Fibroblast of lung (primary cell): ENCODE results near the gene SLFN14.

Experiments
- CTCF ChIP-seq, 2 donors: IDR thresholded peaks in 1 of 2; conservative IDR thresholded peaks in 1 of 2; 1 replicate in 1 of 2; 2 replicates in 1 of 2; pipeline ENCODE4 v1.5.1; 2011 to 2012; ENCODE audit warnings: low read length in 2 of 2, control low read depth in 1 of 2, inconsistent platforms in 1 of 2, low read depth in 1 of 2, mild to moderate bottlenecking in 1 of 2
- EZH2 ChIP-seq: IDR thresholded peaks from 2 replicates; pipeline ENCODE4 v1.5.1; 2012; ENCODE audit warnings: low read length, control low read depth, mild to moderate bottlenecking; ENCODE audit errors: missing control alignments

- no peak for TF ChIP-seq CTCF (conservative IDR thresholded peaks at IDR 0.05 in 1 of 2, IDR thresholded peaks at IDR 0.05 in 1 of 2; ENCODE audit: low read depth in 1 of 2, low read length in 2 of 2)
- TF ChIP-seq EZH2 = no peak
These were observed 22.9 kb downstream of the SLFN14 start, which contains the start of gene SLFN12L for GRCh38 chr17:35537601-35538141.
